Keratinocyte (primary cell): ENCODE results near the gene MAMDC2. TPM values are rescaled to one million over a fixed set of nuclear protein-coding genes. Genes with fewer than 3 reads are reported as not detected.

Experiments used
- DNase-seq: peaks from one replicate; pipeline ENCODE4 v3.0.0-alpha.2; 2011; ENCODE audit warnings: low read depth, missing footprints, low spot score
- FAIRE-seq: peaks from 2 replicates; lab custom pipeline; 2011; peaks lifted over from hg19 to GRCh38; lab: Jason Lieb, UNC
- H2AFZ ChIP-seq: 2 replicates; pipeline ENCODE4 v1.6.0; 2012; ENCODE audit warnings: low read length, control low read depth, inconsistent platforms; ENCODE audit not compliant: control insufficient read depth
- H3K27ac ChIP-seq: 2 replicates; pipeline ENCODE4 v1.5.1; 2011; ENCODE audit warnings: low read length; ENCODE audit not compliant: control insufficient read depth, insufficient read depth
- H3K27me3 ChIP-seq: 3 replicates; pipeline ENCODE4 v1.6.0; 2011; ENCODE audit warnings: low read length; ENCODE audit not compliant: control insufficient read depth, insufficient read depth; ENCODE audit errors: extremely low read depth
- H3K36me3 ChIP-seq, 2 experiments: 2 replicates in 1 of 2; 3 replicates in 1 of 2; pipeline ENCODE4 v1.5.1; 2011; ENCODE audit warnings: low read length in 2 of 2, mild to moderate bottlenecking in 1 of 2; ENCODE audit not compliant: control insufficient read depth in 2 of 2, insufficient read depth in 2 of 2; ENCODE audit errors: extremely low read depth in 1 of 2
- H3K4me1 ChIP-seq: 3 replicates; pipeline ENCODE4 v1.5.1; 2011; ENCODE audit warnings: low read length; ENCODE audit not compliant: control insufficient read depth, insufficient read depth; ENCODE audit errors: extremely low read depth
- H3K4me2 ChIP-seq: 3 replicates; pipeline ENCODE4 v1.6.0; 2011; ENCODE audit warnings: low read depth, low read length; ENCODE audit not compliant: control insufficient read depth, insufficient read depth; ENCODE audit errors: extremely low read depth
- H3K4me3 ChIP-seq, 3 experiments: fragments of 200-600 bp in 1 of 3; sonication (generic) in 1 of 3; 2 replicates in 2 of 3; 3 replicates in 1 of 3; pipeline ENCODE4 v1.5.1; 2011 to 2016; ENCODE audit warnings: low read length in 3 of 3, mild to moderate bottlenecking in 3 of 3, control low read depth in 2 of 3, inconsistent platforms in 1 of 3, low read depth in 1 of 3, mixed read lengths in 1 of 3, mixed run types in 1 of 3, moderate library complexity in 1 of 3; ENCODE audit not compliant: control insufficient read depth in 2 of 3, insufficient read depth in 2 of 3; ENCODE audit errors: extremely low read depth in 1 of 3
- H3K79me2 ChIP-seq: 2 replicates; pipeline ENCODE4 v1.6.0; 2012; ENCODE audit warnings: low read length; ENCODE audit not compliant: control insufficient read depth, insufficient read depth
- H3K9ac ChIP-seq: 3 replicates; pipeline ENCODE4 v1.6.0; 2011; ENCODE audit warnings: low read length; ENCODE audit not compliant: control insufficient read depth, insufficient read depth; ENCODE audit errors: extremely low read depth
- H3K9me1 ChIP-seq: 3 replicates; pipeline ENCODE4 v1.6.0; 2011; ENCODE audit warnings: low read length; ENCODE audit not compliant: control insufficient read depth, insufficient read depth; ENCODE audit errors: extremely low read depth
- H3K9me3 ChIP-seq: 2 replicates; pipeline ENCODE4 v1.5.1; 2012; ENCODE audit warnings: low read depth, low read length; ENCODE audit not compliant: control insufficient read depth
- H4K20me1 ChIP-seq: 3 replicates; pipeline ENCODE4 v1.6.0; 2011; ENCODE audit warnings: low read length; ENCODE audit not compliant: control insufficient read depth, insufficient read depth; ENCODE audit errors: extremely low read depth
- CTCF ChIP-seq, 3 experiments: IDR thresholded peaks in 1 of 3; conservative IDR thresholded peaks in 1 of 3; optimal IDR thresholded peaks in 1 of 3; 2 replicates in 2 of 3; 3 replicates in 1 of 3; pipeline versions ENCODE3 to v1.5.1; 2011; ENCODE audit warnings: low read length in 3 of 3, mild to moderate bottlenecking in 3 of 3, moderate library complexity in 2 of 3, control low read depth in 1 of 3, inconsistent platforms in 1 of 3; ENCODE audit not compliant: insufficient read depth in 2 of 3; ENCODE audit errors: extremely low read depth in 1 of 3
- EZH2 ChIP-seq: IDR thresholded peaks from one replicate; pipeline ENCODE4 v1.6.1; 2012; ENCODE audit warnings: inconsistent platforms, mild to moderate bottlenecking, low read length, moderate library complexity
- dilution Hi-C: fragments of 300-500 bp; cut with MboI; formaldehyde crosslinking; loops from one replicate; pipeline ENCODE4 v1.7.0; 2020; ENCODE audit warnings: low sequenced_read_pairs; ENCODE audit not compliant: extremely low pct_ligation_motif_present
- polyA plus RNA-seq, 5 experiments: library from polyadenylated mRNA; depleted of rRNA in 3 of 5; stranded (reverse) in 3 of 5; stranded (forward) in 1 of 5; unstranded in 1 of 5; fragments of >200 nt; gene quantifications; 1 replicate in 1 of 5; 2 replicates in 3 of 5; 3 replicates in 1 of 5; pipeline versions ENCODE4 v1.2.1 to v1.2.3, GENCODE V29; 2011 to 2012; ENCODE audit warnings: missing spikeins in 2 of 5, low read depth in 1 of 5, low replicate concordance in 1 of 5

MAMDC2 gene
- polyA plus RNA-seq, 1 donor (not counting 4 experiments of a cell fraction or from before 2014, with no cell fraction given) = 4.2 TPM

GRCh38 chr9:70168521-70168920, 124.9 kb downstream of the MAMDC2 start:
- dilution Hi-C loops = no loop called here
- Histone ChIP-seq H3K4me3 (no peak overlapping the region), H3K79me2 (no peaks in the 10 kb centered on the region), H3K4me2 (no peak overlapping the region), H2AFZ (no peak overlapping the region), H3K36me3 (no peaks in the 10 kb centered on the region), H3K27ac (no peak overlapping the region), H3K9me3 (no peaks in the 10 kb centered on the region), H3K9ac (no peak overlapping the region), H3K27me3 (no peaks in the 10 kb centered on the region), H3K9me1 (no peaks in the 10 kb centered on the region), H4K20me1 (no peaks in the 10 kb centered on the region), H3K4me1 (no peaks in the 10 kb centered on the region)
- DNase-seq = no peak
- TF ChIP-seq EZH2 (no peak), CTCF (optimal IDR thresholded peaks at IDR 0.05 in 1 of 3, IDR thresholded peaks at IDR 0.05 in 1 of 3, conservative IDR thresholded peaks at IDR 0.05 in 1 of 3; ENCODE audit: extremely low read depth in 1 of 3, insufficient read depth in 2 of 3, low read length in 3 of 3) (no peak)
- FAIRE-seq = no peak

DNA sequence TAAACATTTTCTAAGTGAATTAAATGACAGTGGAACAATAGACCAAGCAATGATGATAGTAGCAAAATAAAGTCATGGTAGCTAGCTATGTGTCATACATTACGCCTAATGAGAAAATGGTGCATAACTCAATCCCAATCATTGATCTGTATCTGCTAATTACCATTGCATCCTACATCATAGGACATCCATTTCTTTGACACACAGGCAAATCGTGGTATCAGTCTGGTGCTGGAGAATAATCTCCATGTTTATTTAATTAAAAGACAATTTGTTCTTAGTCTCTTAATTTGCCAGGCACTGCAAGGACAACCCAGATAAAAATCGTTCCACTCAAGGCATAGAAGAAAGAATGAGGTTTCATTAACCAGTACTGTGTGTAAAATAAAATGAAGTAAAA, 125.6 kb downstream of the MAMDC2 start:
- Histone ChIP-seq H2AFZ (no peak overlapping the region), H3K36me3 (no peaks in the 10 kb centered on the region), H3K4me1 (no peaks in the 10 kb centered on the region), H4K20me1 (no peaks in the 10 kb centered on the region), H3K4me3 (no peak overlapping the region), H3K9me1 (no peaks in the 10 kb centered on the region), H3K9me3 (no peaks in the 10 kb centered on the region), H3K4me2 (no peak overlapping the region), H3K27me3 (no peaks in the 10 kb centered on the region), H3K9ac (no peak overlapping the region), H3K79me2 (no peaks in the 10 kb centered on the region), H3K27ac (no peak overlapping the region)
- FAIRE-seq = no peak
- dilution Hi-C loops = no loop called here
- DNase-seq = no peak
- TF ChIP-seq CTCF (optimal IDR thresholded peaks at IDR 0.05 in 1 of 3, IDR thresholded peaks at IDR 0.05 in 1 of 3, conservative IDR thresholded peaks at IDR 0.05 in 1 of 3; ENCODE audit: extremely low read depth in 1 of 3, insufficient read depth in 2 of 3, low read length in 3 of 3) = no peak
